Measurements from ENCODE around the gene SIVA1.

Gene SIVA1

DNA sequence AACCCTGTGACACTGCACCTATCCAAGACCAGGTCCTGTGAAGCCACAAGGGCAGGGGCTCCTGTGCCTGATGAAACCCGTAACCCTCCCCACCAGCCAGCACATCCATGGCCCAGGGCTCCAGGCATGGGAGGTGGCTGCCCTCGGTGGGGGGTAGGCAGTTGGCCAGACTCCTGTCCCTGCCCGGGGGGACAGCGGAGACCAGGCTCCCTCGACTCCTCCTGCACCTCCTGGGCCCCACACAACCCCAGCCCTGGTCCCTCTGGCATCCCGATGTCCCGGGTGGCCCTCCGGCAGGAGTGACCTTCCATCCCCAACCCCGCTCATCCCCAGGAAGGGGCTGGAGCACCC is 31.2 kb downstream of the SIVA1 start:
- no peak overlapping the region for H3K4me3 ChIP-seq (ENCODE audit: low read length)
- TF ChIP-seq, protein P1, sequence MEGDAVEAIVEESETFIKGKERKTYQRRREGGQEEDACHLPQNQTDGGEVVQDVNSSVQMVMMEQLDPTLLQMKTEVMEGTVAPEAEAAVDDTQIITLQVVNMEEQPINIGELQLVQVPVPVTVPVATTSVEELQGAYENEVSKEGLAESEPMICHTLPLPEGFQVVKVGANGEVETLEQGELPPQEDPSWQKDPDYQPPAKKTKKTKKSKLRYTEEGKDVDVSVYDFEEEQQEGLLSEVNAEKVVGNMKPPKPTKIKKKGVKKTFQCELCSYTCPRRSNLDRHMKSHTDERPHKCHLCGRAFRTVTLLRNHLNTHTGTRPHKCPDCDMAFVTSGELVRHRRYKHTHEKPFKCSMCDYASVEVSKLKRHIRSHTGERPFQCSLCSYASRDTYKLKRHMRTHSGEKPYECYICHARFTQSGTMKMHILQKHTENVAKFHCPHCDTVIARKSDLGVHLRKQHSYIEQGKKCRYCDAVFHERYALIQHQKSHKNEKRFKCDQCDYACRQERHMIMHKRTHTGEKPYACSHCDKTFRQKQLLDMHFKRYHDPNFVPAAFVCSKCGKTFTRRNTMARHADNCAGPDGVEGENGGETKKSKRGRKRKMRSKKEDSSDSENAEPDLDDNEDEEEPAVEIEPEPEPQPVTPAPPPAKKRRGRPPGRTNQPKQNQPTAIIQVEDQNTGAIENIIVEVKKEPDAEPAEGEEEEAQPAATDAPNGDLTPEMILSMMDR (conservative IDR thresholded peaks at IDR 0.05; ENCODE audit: low read depth, low read length) = no peak
- DNase-seq (ENCODE audit: low read depth) = no peak

- DNase-seq (ENCODE audit: low read depth) = no peak
- TF ChIP-seq, protein P1 (conservative IDR thresholded peaks at IDR 0.05; ENCODE audit: low read depth, low read length) = no peak
- H3K4me3 ChIP-seq (ENCODE audit: low read length) = no peak overlapping the region
Measured at GRCh38 chr14:104784846-104785707, 32.1 kb downstream of the SIVA1 start.

DNA sequence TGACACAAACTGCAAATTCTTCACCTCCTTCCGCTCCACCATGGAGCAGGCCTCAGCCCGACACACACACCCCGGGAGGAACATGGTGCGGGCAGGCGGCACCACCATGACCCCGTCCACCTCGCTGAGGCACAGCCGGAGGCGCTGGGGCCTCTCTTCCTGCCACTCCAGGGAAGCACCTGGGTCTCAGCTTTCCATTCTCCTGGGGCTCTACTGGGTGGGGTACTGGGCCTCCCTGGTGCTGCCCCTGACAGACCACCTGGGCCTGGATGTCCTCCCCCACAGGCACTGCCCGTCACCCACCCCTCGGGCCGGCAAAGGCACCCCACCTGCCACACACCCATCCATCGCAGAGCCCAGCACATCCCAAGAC is 32.7 kb downstream of the SIVA1 start:
- no peak for DNase-seq (ENCODE audit: low read depth)
- no peak overlapping the region for H3K4me3 ChIP-seq (ENCODE audit: low read length)
- TF ChIP-seq, protein P1 (conservative IDR thresholded peaks at IDR 0.05; ENCODE audit: low read depth, low read length) = no peak

DNA sequence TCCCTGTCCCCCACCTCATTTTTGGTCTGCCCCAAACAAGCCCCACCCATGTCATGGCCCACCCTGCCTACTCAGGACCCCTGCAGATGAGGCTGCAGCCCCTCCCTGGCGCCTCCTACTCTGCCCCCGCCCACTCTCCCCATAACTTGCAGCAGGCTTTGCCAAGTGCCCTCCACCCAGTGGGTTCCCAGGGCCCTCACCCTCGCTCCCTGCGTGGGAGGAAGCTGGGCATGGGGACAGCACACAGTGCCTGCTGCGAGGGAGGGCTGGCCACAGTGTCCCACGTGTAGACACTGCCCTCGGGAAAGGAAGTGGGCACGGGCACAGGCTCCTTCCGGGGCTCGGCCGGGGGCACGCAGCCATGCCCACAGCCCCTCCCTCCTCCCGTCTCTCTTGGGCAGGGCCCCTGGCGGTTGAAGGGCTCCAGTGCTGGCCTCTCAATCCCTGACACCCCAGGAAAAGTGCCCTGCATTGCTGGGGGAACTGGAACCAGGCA is 33.2 kb downstream of the SIVA1 start:
- TF ChIP-seq, protein P1 (conservative IDR thresholded peaks at IDR 0.05; ENCODE audit: low read depth, low read length) = no peak
- DNase-seq (ENCODE audit: low read depth) = no peak
- H3K4me3 ChIP-seq (ENCODE audit: low read length) = no peak overlapping the region

- DNase-seq (ENCODE audit: low read depth) = no peak
Measured at GRCh38 chr14:104786726-104787675, 34.1 kb downstream of the SIVA1 start.

DNA sequence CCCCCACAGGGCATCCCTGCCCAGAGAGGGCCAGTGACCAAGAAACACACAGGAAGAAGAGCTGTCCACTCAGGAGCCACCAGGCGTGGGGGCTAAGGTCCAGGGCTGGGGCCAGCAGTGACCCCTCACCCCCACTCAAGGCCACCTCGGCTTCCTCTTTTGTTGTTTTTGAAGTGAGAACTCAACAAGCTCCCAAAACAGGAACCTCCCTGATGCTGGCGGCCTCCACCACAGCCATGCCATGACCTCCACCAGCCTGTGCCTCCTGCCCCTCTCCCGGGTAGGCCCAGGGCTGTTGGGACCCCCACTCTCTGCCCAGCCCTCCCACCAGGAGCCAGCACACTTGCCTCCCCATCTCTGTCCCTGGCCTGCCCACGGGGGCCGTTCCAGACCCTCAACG is 34.8 kb downstream of the SIVA1 start:
- TF ChIP-seq, protein P1 (conservative IDR thresholded peaks at IDR 0.05; ENCODE audit: low read depth, low read length) = no peak
- no peak for DNase-seq (ENCODE audit: low read depth)
- H3K4me3 ChIP-seq (ENCODE audit: low read length) = no peak overlapping the region

More at GRCh38 chr14:104786726-104787675, 34.1 kb downstream of the SIVA1 start:
- no peak overlapping the region for H3K4me3 ChIP-seq (ENCODE audit: low read length)
- TF ChIP-seq, protein P1 (conservative IDR thresholded peaks at IDR 0.05; ENCODE audit: low read depth, low read length) = no peak

Measured in retinal pigment epithelial cell (primary cell).